ENCODE results near the gene IQSEC1.

DNA sequence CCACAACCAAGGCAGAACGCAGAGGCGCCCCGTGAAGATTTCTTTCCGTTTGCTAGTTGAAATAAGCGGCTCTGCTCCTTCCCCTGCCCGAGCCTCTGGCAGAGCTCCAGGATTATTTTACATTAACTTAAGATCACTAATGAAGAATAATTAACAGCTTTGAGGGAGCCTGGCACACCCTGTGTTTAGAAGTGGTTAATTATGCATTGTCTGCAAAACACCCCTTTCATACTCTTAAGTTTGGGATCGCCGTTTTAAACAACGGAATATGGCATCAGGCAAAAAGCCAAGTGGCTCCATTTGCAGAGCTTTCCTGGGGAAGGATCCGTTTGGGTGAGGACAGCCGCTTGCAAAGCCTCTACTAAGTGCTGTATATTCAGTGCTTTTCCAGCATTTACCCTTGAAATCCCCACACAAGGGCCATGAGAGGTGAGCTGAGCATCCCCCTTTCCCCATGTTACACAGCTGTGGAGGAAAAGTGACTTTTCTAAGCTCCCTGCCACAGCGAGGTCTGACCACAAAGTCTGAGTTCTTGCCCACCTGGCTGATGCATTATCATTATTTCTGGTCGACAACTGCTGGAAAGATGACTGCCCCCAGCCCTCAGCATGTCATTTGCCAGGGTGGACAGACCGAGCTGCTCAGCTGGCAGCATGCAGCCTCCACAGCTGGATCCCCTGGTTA, 33.9 kb downstream of the IQSEC1 start:
- TF ChIP-seq POLR2AphosphoS5 (IDR thresholded peaks at IDR 0.05; ENCODE audit: low read depth, low read length): no peak
- no peak for TF ChIP-seq POLR2A (IDR thresholded peaks at IDR 0.05; ENCODE audit: low read depth, low read length)
